ENCODE results near the gene WAPL. TPM values are rescaled to one million over a fixed set of nuclear protein-coding genes. Genes with fewer than 3 reads are reported as not detected.

The WAPL gene
- total and polyA plus RNA-seq, 2 of the 8 experiments (the other 6 are each of a cell fraction or from before 2014, with no cell fraction given) = 12.8 to 48.1 TPM

DNA sequence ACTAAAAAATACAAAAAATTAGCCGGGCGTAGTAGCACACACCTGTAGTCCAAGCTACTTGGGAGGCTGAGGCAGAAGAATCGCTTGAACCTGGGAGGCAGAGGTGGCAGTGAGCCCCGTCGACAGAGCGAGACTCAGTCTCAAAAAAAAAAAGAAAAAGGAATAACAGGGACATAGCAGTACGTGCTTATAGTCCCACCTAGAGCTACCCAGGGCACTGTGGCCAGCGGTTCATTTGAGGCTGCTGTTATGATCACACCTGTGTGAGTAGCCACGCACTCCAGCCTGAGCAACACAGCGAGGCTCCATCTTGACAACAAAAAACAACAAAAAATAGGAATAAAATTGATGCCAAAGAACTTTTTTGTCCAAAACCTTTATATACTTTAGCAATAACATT lies 17.1 kb downstream of the WAPL start:
- H3K27me3 ChIP-seq (replicated peaks in 1 of 4; ENCODE audit: control insufficient read depth in 3 of 4, extremely low read depth in 1 of 4, insufficient read depth in 3 of 4, low read length in 3 of 4) = no peaks in the 10 kb centered on the region
- H2BK5ac ChIP-seq (ENCODE audit: low read depth, low read length) = no peak overlapping the region
- no peak for TF ChIP-seq TBP (IDR thresholded peaks at IDR 0.05; ENCODE audit: low read depth, low read length)
- no peak overlapping the region for H2AK5ac ChIP-seq (ENCODE audit: low read depth, low read length)
- FAIRE-seq = no peak
- H2BK15ac ChIP-seq (ENCODE audit: low read length) = no peak overlapping the region
- no peak overlapping the region for H4K8ac ChIP-seq (ENCODE audit: extremely low read depth, insufficient read depth, low read length)
- peaks cover 0 to 5% (median 0%) of the 10 kb centered on the region in 4 experiments; a peak in 1 of 7 replicates for H3K4me1 ChIP-seq (replicated peaks in 1 of 4; ENCODE audit: control insufficient read depth in 3 of 4, insufficient read depth in 4 of 4, low read length in 3 of 4)
- peaks cover 11 to 12% of the 10 kb centered on the region in 2 experiments for H4K20me1 ChIP-seq (replicated peaks in 1 of 2; ENCODE audit: control insufficient read depth in 1 of 2, insufficient read depth in 2 of 2, low read length in 2 of 2)
- H3K4me2 ChIP-seq (ENCODE audit: insufficient read depth in 1 of 2, low read depth in 2 of 2, low read length in 2 of 2) = no peak overlapping the region
- H4K91ac ChIP-seq (replicated peaks; ENCODE audit: insufficient read length, low read length) = no peak overlapping the region
- H3K27ac ChIP-seq (ENCODE audit: low read depth, low read length) = no peak overlapping the region
- H3K23ac ChIP-seq (ENCODE audit: insufficient read length) = no peak overlapping the region
- H2BK120ac ChIP-seq (replicated peaks; ENCODE audit: low read depth, low read length) = no peak overlapping the region
- H3K79me1 ChIP-seq (ENCODE audit: low read depth, low read length) = peaks cover 9% of the 10 kb centered on the region
- peaks cover 11 to 94% of the 10 kb centered on the region in 2 experiments for H3K79me2 ChIP-seq (ENCODE audit: control insufficient read depth in 1 of 2, insufficient read depth in 2 of 2, low read length in 2 of 2)
- H2AFZ ChIP-seq (ENCODE audit: low read length) = no peak overlapping the region
- no peak overlapping the region for H3K14ac ChIP-seq (ENCODE audit: insufficient read length)
- H3K56ac ChIP-seq (replicated peaks; ENCODE audit: insufficient read length, low read depth, low read length) = no peak overlapping the region
- H2BK12ac ChIP-seq (ENCODE audit: low read depth, low read length) = no peak overlapping the region
- DNase-seq (ENCODE audit: low read depth in 1 of 2, low spot score in 2 of 2) = no peak
- H3K4ac ChIP-seq (replicated peaks; ENCODE audit: insufficient read length, low read depth, low read length) = no peak overlapping the region
- H3K36me3 ChIP-seq (ENCODE audit: control insufficient read depth in 2 of 4, insufficient read depth in 4 of 4, low read length in 3 of 4) = peaks cover 3 to 18% (median 8%) of the 10 kb centered on the region in 4 experiments; a peak in 6 of 8 replicates
- H4K5ac ChIP-seq (ENCODE audit: insufficient read length, low read depth, low read length) = no peak overlapping the region
- H3K4me3 ChIP-seq (ENCODE audit: extremely low read depth in 1 of 4, insufficient read depth in 2 of 4, low read depth in 3 of 4, low read length in 4 of 4) = no peak overlapping the region
- H3K9me3 ChIP-seq (ENCODE audit: insufficient read depth in 2 of 2, low read depth in 1 of 2, low read length in 1 of 2) = no peaks in the 10 kb centered on the region
- no peak overlapping the region for H3K18ac ChIP-seq (ENCODE audit: extremely low read depth, low read length)
- WGBS, 2 experiments (ENCODE audit: extremely low coverage in 1 of 2, insufficient coverage in 1 of 2, insufficient read length in 1 of 2, insufficient replicate concordance in 2 of 2, low coverage in 1 of 2, low lambda C conversion rate in 2 of 2, missing lambda C conversion rate in 1 of 2) = 95% methylated on average over 10 of the region's 10 CpGs; no CpG with 5 or more reads in 1 of the 2 experiments
- H3K23me2 ChIP-seq (ENCODE audit: low read depth, low read length) = peaks cover 2% of the 10 kb centered on the region; the same call in 1 of the 2 replicates
- no peak overlapping the region for H3K9ac ChIP-seq (replicated peaks in 1 of 4; ENCODE audit: extremely low read depth in 1 of 4, low read depth in 3 of 4, low read length in 3 of 4)
- H2BK20ac ChIP-seq (ENCODE audit: low read length) = no peak overlapping the region
- POLR2A ChIA-PET (ENCODE audit: partially characterized antibody) = interaction anchor here (1.0 kb wide), 2 partner anchors 14 to 102 kb away, joined by 3 to 5 read pairs; no protein-coding TSS in a partner anchor
- CTCF ChIA-PET (ENCODE audit: partially characterized antibody) = interaction anchor here (0.6 to 1.7 kb wide), 3 partner anchors 79 to 485 kb away, joined by 3 to 6 read pairs (median 3); no protein-coding TSS in a partner anchor

Data from H1 (cell line).